ENCODE data around the gene GXYLT1.

GRCh38 chr12:42128888-42129287 lies 15.8 kb downstream of the GXYLT1 start:
- TF ChIP-seq CTCF (conservative IDR thresholded peaks at IDR 0.05; ENCODE audit: low read length) (no peak), EZH2phosphoT487 (IDR thresholded peaks at IDR 0.05; ENCODE audit: borderline replicate concordance) (no peak)
